HCT116 (cell line): ENCODE results near the gene TMTC2. TPM values are rescaled to one million over a fixed set of nuclear protein-coding genes. Genes with fewer than 3 reads are reported as not detected.

Source experiments
- ATAC-seq: fragments of 200-7000 bp; cut with Tn5 transposase; 2 replicates; pipeline ENCODE4 v1.9.1; 2020; ENCODE audit warnings: mild to moderate bottlenecking, moderate library complexity
- BruUV-seq: library from RNA; stranded (reverse); fragments of 400-500 nt; replicated peaks from 2 replicates; lab custom pipeline; 2021; lab: Mats Ljungman, UMichigan
- CTCF ChIA-PET: fragments of 300-600 bp; sonication (Branson Sonifier 250); formaldehyde crosslinking; loops from one replicate; lab custom pipeline; 2021; ENCODE audit warnings: antibody characterized with exemption; lab: Charles Lee
- POLR2A ChIA-PET: fragments of 300-600, 350-600 bp; sonication (Branson Sonifier 250); formaldehyde crosslinking; loops from one replicate; lab custom pipeline; 2021; ENCODE audit warnings: antibody characterized with exemption; lab: Charles Lee
- RAD21 ChIA-PET, 2 experiments: fragments of 300-600 bp; sonication (Branson Sonifier 250); formaldehyde crosslinking; loops; one replicate each; lab custom pipeline; 2023; ENCODE audit warnings: low total read pairs in 2 of 2; ENCODE audit not compliant: uncharacterized antibody in 2 of 2, unreplicated experiment in 2 of 2, low non-redundant PET in 1 of 2; lab: Charles Lee
- DNase-seq: peaks from one replicate; pipeline ENCODE4 v3.0.0-alpha.2; 2010; ENCODE audit warnings: low read depth, low spot score
- H2AFZ ChIP-seq: fragments of 200-600 bp; shearing (Covaris generic), sonication (generic); 2 replicates; pipeline ENCODE4 v1.6.1; 2017; ENCODE audit warnings: low read depth, mixed run types, mixed read lengths, antibody characterized with exemption, low read length; ENCODE audit not compliant: poor library complexity, severe bottlenecking
- H3K27ac ChIP-seq: 2 replicates; pipeline ENCODE4 v1.5.1; 2012; ENCODE audit warnings: low read depth, low read length
- H3K27me3 ChIP-seq: fragments of 200-600 bp; sonication (generic); 2 replicates; pipeline ENCODE4 v1.6.1; 2016; ENCODE audit warnings: mixed run types, low read length, mixed read lengths; ENCODE audit not compliant: insufficient read depth
- H3K36me3 ChIP-seq, 2 experiments: fragments of 200-500 bp in 1 of 2; fragments of 200-600 bp in 1 of 2; sonication (Bioruptor generic) in 1 of 2; sonication (generic) in 1 of 2; 2 replicates each; pipeline versions ENCODE4 v1.5.1 to v1.6.1; 2014 to 2016; ENCODE audit warnings: low read length in 2 of 2, inconsistent platforms in 1 of 2, mixed read lengths in 1 of 2, mixed run types in 1 of 2; ENCODE audit not compliant: insufficient read depth in 2 of 2, control insufficient read depth in 1 of 2
- H3K4me1 ChIP-seq, 2 experiments: fragments of 200-600 bp in 1 of 2; sonication (generic) in 1 of 2; 2 replicates each; pipeline versions ENCODE4 v1.5.1 to v1.6.1; 2012 to 2017; ENCODE audit warnings: low read length in 2 of 2, inconsistent platforms in 1 of 2, mild to moderate bottlenecking in 1 of 2, mixed read lengths in 1 of 2, mixed run types in 1 of 2, moderate library complexity in 1 of 2; ENCODE audit not compliant: insufficient read depth in 2 of 2, control insufficient read depth in 1 of 2
- H3K4me2 ChIP-seq: fragments of 200-600 bp; sonication (generic); 2 replicates; pipeline ENCODE4 v1.6.1; 2017; ENCODE audit warnings: mixed run types, low read length, mixed read lengths
- H3K4me3 ChIP-seq, 2 experiments: fragments of 200-600 bp in 1 of 2; sonication (generic) in 1 of 2; replicated peaks in 1 of 2; 2 replicates each; pipeline ENCODE4 v1.5.1; 2011 to 2016; ENCODE audit warnings: low read length in 2 of 2, control low read depth in 1 of 2, low read depth in 1 of 2, mild to moderate bottlenecking in 1 of 2, mixed read lengths in 1 of 2, mixed run types in 1 of 2
- H3K79me2 ChIP-seq: fragments of 200-600 bp; sonication (generic); 2 replicates; pipeline ENCODE4 v1.6.1; 2017; ENCODE audit warnings: mild to moderate bottlenecking, mixed run types, low read length, moderate library complexity, mixed read lengths; ENCODE audit not compliant: insufficient read depth
- H3K9ac ChIP-seq: fragments of 200-600 bp; sonication (generic); 2 replicates; pipeline ENCODE4 v1.6.1; 2016; ENCODE audit warnings: low read length, mixed read lengths
- H3K9me2 ChIP-seq: fragments of 200-600 bp; sonication (generic), shearing (Covaris generic); 2 replicates; pipeline ENCODE4 v1.6.1; 2017; ENCODE audit warnings: mixed run types, mild to moderate bottlenecking, moderate library complexity; ENCODE audit not compliant: insufficient read depth
- H3K9me3 ChIP-seq, 2 experiments: fragments of 200-500 bp in 1 of 2; fragments of 200-600 bp in 1 of 2; sonication (Bioruptor generic) in 1 of 2; sonication (generic) in 1 of 2; 2 replicates each; pipeline ENCODE4 v1.6.1; 2014 to 2017; ENCODE audit warnings: low read length in 2 of 2, mixed read lengths in 2 of 2, inconsistent platforms in 1 of 2, low read depth in 1 of 2, mild to moderate bottlenecking in 1 of 2, mixed run types in 1 of 2, moderate library complexity in 1 of 2; ENCODE audit not compliant: control insufficient read depth in 1 of 2, insufficient read depth in 1 of 2
- H4K20me1 ChIP-seq: fragments of 200-600 bp; sonication (generic), shearing (Covaris generic); 2 replicates; pipeline ENCODE4 v1.6.1; 2017; ENCODE audit warnings: mixed run types, mild to moderate bottlenecking, moderate library complexity; ENCODE audit not compliant: insufficient read depth
- ATF3 ChIP-seq: IDR thresholded peaks from 2 replicates; pipeline ENCODE4 v1.6.1; 2012
- CTCF ChIP-seq, 3 experiments: fragments of 200-600 bp in 1 of 3; sonication (generic) in 1 of 3; IDR thresholded peaks in 2 of 3; conservative IDR thresholded peaks in 1 of 3; 2 replicates each; pipeline ENCODE4 v1.5.1; 2012 to 2017; ENCODE audit warnings: low read depth in 2 of 3, low read length in 2 of 3, antibody characterized with exemption in 1 of 3, borderline replicate concordance in 1 of 3, control low read depth in 1 of 3, mild to moderate bottlenecking in 1 of 3, mixed read lengths in 1 of 3, mixed run types in 1 of 3, moderate library complexity in 1 of 3; ENCODE audit not compliant: insufficient read depth in 1 of 3
- FOSL1 ChIP-seq: IDR thresholded peaks from 2 replicates; pipeline ENCODE4 v1.6.1; 2012; ENCODE audit warnings: low read depth
- JUND ChIP-seq: IDR thresholded peaks from 2 replicates; pipeline ENCODE4 v1.6.1; 2012
- RAD21 ChIP-seq: IDR thresholded peaks from 2 replicates; pipeline ENCODE4 v1.6.1; 2012; ENCODE audit warnings: low read depth, mild to moderate bottlenecking
- REST ChIP-seq: IDR thresholded peaks from 2 replicates; pipeline ENCODE4 v1.6.1; 2012; ENCODE audit warnings: low read depth
- SRF ChIP-seq: IDR thresholded peaks from 2 replicates; pipeline ENCODE4 v1.6.1; 2012; ENCODE audit warnings: low read depth
- TCF7L2 ChIP-seq: IDR thresholded peaks from 2 replicates; pipeline ENCODE4 v1.7.0; 2011; ENCODE audit warnings: borderline replicate concordance, inconsistent platforms; ENCODE audit not compliant: insufficient read depth, insufficient read length; ENCODE audit errors: extremely low read depth
- YY1 ChIP-seq: IDR thresholded peaks from 2 replicates; pipeline ENCODE4 v1.6.1; 2011; ENCODE audit warnings: low read length, low read depth, moderate library complexity, mild to moderate bottlenecking; ENCODE audit not compliant: insufficient replicate concordance; ENCODE audit errors: extremely low read depth
- ZFX ChIP-seq: fragments of 450-650 bp; IDR thresholded peaks from 2 replicates; pipeline ENCODE4 v1.6.1; 2017
- intact Hi-C: fragments of 100-400 bp; cut with micrococcal nuclease; formaldehyde crosslinking; loops from 2 replicates; pipeline ENCODE4 v1.10.0; 2022
- total RNA-seq: library from RNA; stranded (reverse); gene quantifications from one replicate; pipeline ENCODE4 v1.2.1, GENCODE V29; 2021; ENCODE audit not compliant: unreplicated experiment

TMTC2 gene
- total RNA-seq, 1 experiment from 2014 or later: 11.5 TPM

- Histone ChIP-seq H3K9me2 (no peaks in the 10 kb centered on the region), H3K4me2 (no peak overlapping the region)
- no peak for TF ChIP-seq JUND
- TF ChIP-seq ZFX: no peak
- TF ChIP-seq RAD21: no peak
- no peak for TF ChIP-seq SRF
- no peak for TF ChIP-seq FOSL1
- no peak for TF ChIP-seq TCF7L2
- no peak for TF ChIP-seq YY1
- no peak for TF ChIP-seq ATF3
- TF ChIP-seq, all 23 proteins: peak for 0
- no peaks in the 10 kb centered on the region for H3K27me3 ChIP-seq
- ATAC-seq (peak; percentile 27; the same call in 1 of the 2 replicates), DNase-seq (no peak)
- no peak overlapping the region for H3K4me3 ChIP-seq
- H4K20me1 ChIP-seq: no peaks in the 10 kb centered on the region
- H3K79me2 ChIP-seq: no peaks in the 10 kb centered on the region
- RAD21 ChIA-PET: no interaction called here
- H2AFZ ChIP-seq: no peak overlapping the region
- CTCF ChIA-PET: no interaction called here
- intact Hi-C loops: no loop called here
- H3K9ac ChIP-seq: no peak overlapping the region
- no peaks in the 10 kb centered on the region for H3K9me3 ChIP-seq
- POLR2A ChIA-PET: no interaction called here
- no peak overlapping the region for H3K27ac ChIP-seq
- no TSS peak for BruUV-seq
- H3K4me1 ChIP-seq: peaks cover 0 to 10% of the 10 kb centered on the region in 2 experiments; a peak in 2 of 4 replicates
- H3K36me3 ChIP-seq: no peaks in the 10 kb centered on the region
Measured at GRCh38 chr12:82910246-82910893, 223.7 kb downstream of the TMTC2 start.

- Histone ChIP-seq H3K4me3 (no peak overlapping the region), H3K9me3 (no peaks in the 10 kb centered on the region)
- TF ChIP-seq REST (no peak), ATF3 (no peak), CTCF (IDR thresholded peaks at IDR 0.05 in 2 of 3, conservative IDR thresholded peaks at IDR 0.05 in 1 of 3; ENCODE audit: borderline replicate concordance in 1 of 3, insufficient read depth in 1 of 3, low read depth in 2 of 3, low read length in 2 of 3) (no peak)
- TF ChIP-seq, all 23 proteins: peak for 0
- DNase-seq (no peak), ATAC-seq (no peak)
- ChIA-PET RAD21 (no interaction called here), POLR2A (no interaction called here), CTCF (no interaction called here)
- Histone ChIP-seq H3K36me3 (no peaks in the 10 kb centered on the region), H3K27ac (no peak overlapping the region), H3K9ac (no peak overlapping the region), H3K79me2 (no peaks in the 10 kb centered on the region), H2AFZ (no peak overlapping the region), H3K27me3 (no peaks in the 10 kb centered on the region), H4K20me1 (no peaks in the 10 kb centered on the region), H3K4me1 (peaks cover 0 to 1% of the 10 kb centered on the region in 2 experiments; a peak in 2 of 4 replicates), H3K9me2 (no peaks in the 10 kb centered on the region), H3K4me2 (no peak overlapping the region)
- intact Hi-C loops: no loop called here
- BruUV-seq: no TSS peak
Measured at GRCh38 chr12:82912406-82912805, 225.7 kb downstream of the TMTC2 start.
